Fibroblast of villous mesenchyme (primary cell): ENCODE measurements around the gene LIMD2. TPM values are rescaled to one million over a fixed set of nuclear protein-coding genes. Genes with fewer than 3 reads are reported as not detected.

Source experiments
- DNase-seq: peaks from one replicate; pipeline ENCODE4 v3.0.0-alpha.2; 2010; ENCODE audit warnings: low read depth
- H3K4me3 ChIP-seq: 2 replicates; pipeline ENCODE4 v1.5.1; 2011; ENCODE audit warnings: low read depth, mild to moderate bottlenecking, low read length
- CTCF ChIP-seq: IDR thresholded peaks from 2 replicates; pipeline ENCODE4 v1.5.1; 2012; ENCODE audit warnings: low read depth, mild to moderate bottlenecking, low read length; ENCODE audit not compliant: insufficient read depth
- total RNA-seq: library from RNA; depleted of rRNA; stranded (reverse); fragments of >200 nt; gene quantifications from 2 replicates; pipeline ENCODE4 v1.2.3, GENCODE V29; 2012

LIMD2 gene
- total RNA-seq, 1 donor, result 5.2 TPM

- DNase-seq, result no peak
- no peak for TF ChIP-seq CTCF
- no peak overlapping the region for H3K4me3 ChIP-seq
Measured at GRCh38 chr17:63705657-63706056, 5.7 kb upstream of the LIMD2 start.

DNA sequence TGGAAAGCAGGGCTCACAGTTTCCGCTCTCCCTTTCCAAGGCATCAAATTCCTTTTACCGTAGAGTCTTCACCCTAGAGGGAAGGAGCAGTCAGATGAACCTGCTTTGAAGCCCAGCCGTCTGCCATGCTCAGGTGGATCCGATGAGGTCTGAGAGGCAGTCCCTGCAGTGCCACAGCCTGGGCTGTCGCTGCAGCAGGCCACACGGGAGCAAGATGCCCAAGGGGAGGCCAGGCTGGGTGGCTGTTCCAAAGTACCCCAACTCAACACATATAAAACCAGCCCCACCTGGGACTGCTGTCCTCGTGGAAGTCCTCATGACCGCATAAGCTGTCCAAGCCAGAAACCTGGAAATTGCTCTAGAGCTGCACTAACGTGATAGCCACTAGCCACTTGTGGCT, 4.9 kb upstream of the LIMD2 start:
- no peak overlapping the region for H3K4me3 ChIP-seq
- DNase-seq, result no peak
- no peak for TF ChIP-seq CTCF

GRCh38 chr17:63704259-63704576, 4.3 kb upstream of the LIMD2 start:
- no peak for TF ChIP-seq CTCF
- no peak overlapping the region for H3K4me3 ChIP-seq
- no peak for DNase-seq

GRCh38 chr17:63703556-63704258, 3.8 kb upstream of the LIMD2 start:
- no peak overlapping the region for H3K4me3 ChIP-seq
- DNase-seq, result no peak

GRCh38 chr17:63703029-63703428, 3.1 kb upstream of the LIMD2 start:
- H3K4me3 ChIP-seq, result no peak overlapping the region
- no peak for TF ChIP-seq CTCF
- no peak for DNase-seq

More at GRCh38 chr17:63703556-63704258, 3.8 kb upstream of the LIMD2 start:
- no peak for TF ChIP-seq CTCF

DNA sequence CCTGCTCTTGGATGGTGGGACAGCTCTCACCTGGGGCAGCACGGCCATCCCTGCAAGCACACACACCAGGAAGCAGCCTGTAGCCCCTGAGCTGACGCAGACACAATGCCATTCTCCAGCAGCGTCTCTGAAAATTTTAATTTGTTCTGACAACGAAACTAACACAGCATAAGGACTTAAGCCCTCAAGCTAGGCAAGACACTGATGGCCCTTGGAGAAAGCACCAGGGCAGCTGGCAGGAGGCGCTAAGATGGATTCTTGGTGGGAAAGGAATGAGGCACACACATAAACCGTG, 2.7 kb upstream of the LIMD2 start:
- no peak for TF ChIP-seq CTCF
- H3K4me3 ChIP-seq, result no peak overlapping the region
- DNase-seq, result no peak
